HEK293 (cell line): ENCODE measurements around the gene NANOS1.

Experiments
- CTCF ChIA-PET: fragments of 350-600 bp; formaldehyde crosslinking; extraction: SDS; loops from one replicate; lab custom pipeline; 2021; ENCODE audit warnings: antibody characterized with exemption; lab: Yijun Ruan, JAX
- POLR2A ChIA-PET: fragments of 300-600 bp; formaldehyde crosslinking; extraction: SDS; loops from one replicate; lab custom pipeline; 2020; ENCODE audit warnings: antibody characterized with exemption, inconsistent platforms; lab: Yijun Ruan, JAX
- H3K27ac ChIP-seq: fragments of 200-500 bp; sonication (Bioruptor generic); 2 replicates; pipeline ENCODE4 v1.5.1; 2014; ENCODE audit warnings: low read depth, low read length, control low read depth, inconsistent platforms; ENCODE audit errors: extremely low read depth
- H3K36me3 ChIP-seq, 2 experiments: fragments of 200-500 bp in 1 of 2; sonication (Bioruptor generic) in 1 of 2; 1 replicate in 1 of 2; 2 replicates in 1 of 2; pipeline ENCODE4 v1.5.1; 2014 to 2017; ENCODE audit warnings: inconsistent platforms in 2 of 2, low read length in 2 of 2; ENCODE audit not compliant: control insufficient read depth in 2 of 2, insufficient read depth in 1 of 2
- H3K4me1 ChIP-seq: fragments of 200-500 bp; sonication (Bioruptor generic); 2 replicates; pipeline ENCODE4 v1.5.1; 2014; ENCODE audit warnings: mild to moderate bottlenecking, low read length, inconsistent platforms; ENCODE audit not compliant: control insufficient read depth, insufficient read depth
- H3K4me3 ChIP-seq: 2 replicates; pipeline ENCODE4 v1.5.1; 2011; ENCODE audit warnings: low read depth, mild to moderate bottlenecking, control low read depth, low read length, moderate library complexity
- H3K9me3 ChIP-seq: fragments of 200-500 bp; sonication (Bioruptor generic); 2 replicates; pipeline ENCODE4 v1.5.1; 2014; ENCODE audit warnings: low read depth, low read length, inconsistent platforms; ENCODE audit not compliant: control insufficient read depth, insufficient read depth
- HOXA7 ChIP-seq: sonication (generic); formaldehyde crosslinking; IDR thresholded peaks from 2 replicates; pipeline ENCODE4 v1.8.1; 2022; ENCODE audit warnings: missing genetic modification reagents, borderline replicate concordance
- SALL2 ChIP-seq: fragments of 450-650 bp; formaldehyde crosslinking; IDR thresholded peaks from 2 replicates; pipeline ENCODE4 v1.5.0; 2017; ENCODE audit warnings: missing biosample characterization, mild to moderate bottlenecking, missing genetic modification characterization, borderline replicate concordance
- ZBTB11 ChIP-seq: fragments of 450-650 bp; formaldehyde crosslinking; conservative IDR thresholded peaks from 2 replicates; pipeline ENCODE4 v1.5.1; 2016; ENCODE audit warnings: low read depth, missing biosample characterization, missing genetic modification characterization
- ZBTB48 ChIP-seq: fragments of 450-650 bp; formaldehyde crosslinking; IDR thresholded peaks from 2 replicates; pipeline ENCODE4 v1.5.1; 2016; ENCODE audit warnings: missing biosample characterization, missing genetic modification characterization
- ZNF19 ChIP-seq: fragments of 450-650 bp; formaldehyde crosslinking; IDR thresholded peaks from 2 replicates; pipeline ENCODE4; 2016; ENCODE audit warnings: missing biosample characterization, missing genetic modification characterization, low read depth
- ZNF266 ChIP-seq: fragments of 450-650 bp; formaldehyde crosslinking; IDR thresholded peaks from 2 replicates; pipeline ENCODE4 v1.5.1; 2016; ENCODE audit warnings: missing biosample characterization, missing genetic modification characterization, low read depth
- ZNF426 ChIP-seq: fragments of 450-650 bp; formaldehyde crosslinking; IDR thresholded peaks from 2 replicates; pipeline ENCODE4 v1.5.1; 2017; ENCODE audit warnings: missing biosample characterization, missing genetic modification characterization, mild to moderate bottlenecking, inconsistent platforms, moderate library complexity
- ZNF48 ChIP-seq: fragments of 450-650 bp; formaldehyde crosslinking; IDR thresholded peaks from 2 replicates; pipeline ENCODE4 v1.5.1; 2016; ENCODE audit warnings: missing biosample characterization, missing genetic modification characterization
- ZNF518A ChIP-seq: fragments of 450-650 bp; formaldehyde crosslinking; conservative IDR thresholded peaks from 2 replicates; pipeline ENCODE4 v1.5.1; 2016; ENCODE audit warnings: low read depth, missing biosample characterization, missing genetic modification characterization
- ZNF529 ChIP-seq: fragments of 450-650 bp; formaldehyde crosslinking; IDR thresholded peaks from 2 replicates; pipeline ENCODE4 v1.5.1; 2017; ENCODE audit warnings: missing genetic modification characterization, missing biosample characterization; ENCODE audit not compliant: insufficient replicate concordance
- ZNF560 ChIP-seq: fragments of 450-650 bp; formaldehyde crosslinking; IDR thresholded peaks from 2 replicates; pipeline ENCODE4 v1.5.1; 2017; ENCODE audit warnings: missing biosample characterization, missing genetic modification characterization, borderline replicate concordance
- ZSCAN23 ChIP-seq: fragments of 450-650 bp; formaldehyde crosslinking; IDR thresholded peaks from 2 replicates; pipeline ENCODE4 v1.5.1; 2016; ENCODE audit warnings: missing biosample characterization, missing genetic modification characterization
- TF ChIP-seq, protein P1 (sequence below): fragments of 450-650 bp; formaldehyde crosslinking; IDR thresholded peaks from 2 replicates; pipeline ENCODE4 v1.5.1; 2016; ENCODE audit warnings: missing biosample characterization, missing genetic modification characterization
- TF ChIP-seq, protein P2 (sequence below): fragments of 450-650 bp; formaldehyde crosslinking; IDR thresholded peaks from 2 replicates; pipeline ENCODE4 v1.5.1; 2017; ENCODE audit warnings: missing biosample characterization, missing genetic modification characterization
- TF ChIP-seq, protein P3 (sequence below): fragments of 450-650 bp; formaldehyde crosslinking; IDR thresholded peaks from 2 replicates; pipeline ENCODE4 v1.5.1; 2016; ENCODE audit warnings: missing biosample characterization, missing genetic modification characterization
- TF ChIP-seq, protein P4 (sequence below): fragments of 450-650 bp; formaldehyde crosslinking; IDR thresholded peaks from 2 replicates; pipeline ENCODE4 v1.5.1; 2016; ENCODE audit warnings: missing biosample characterization, missing genetic modification characterization

Gene NANOS1

GRCh38 chr10:119058010-119058409, 28.5 kb downstream of the NANOS1 start:
- H3K4me3 ChIP-seq, result no peak overlapping the region
- peaks cover 92 to 97% of the 10 kb centered on the region in 2 experiments for H3K36me3 ChIP-seq
- CTCF ChIA-PET, result no interaction called here
- H3K27ac ChIP-seq, result no peak overlapping the region
- POLR2A ChIA-PET, result interaction anchor here (0.6 kb wide), 1 partner anchor 17 kb away, joined by 4 read pairs; no protein-coding TSS in a partner anchor
- TF ChIP-seq, protein P1, sequence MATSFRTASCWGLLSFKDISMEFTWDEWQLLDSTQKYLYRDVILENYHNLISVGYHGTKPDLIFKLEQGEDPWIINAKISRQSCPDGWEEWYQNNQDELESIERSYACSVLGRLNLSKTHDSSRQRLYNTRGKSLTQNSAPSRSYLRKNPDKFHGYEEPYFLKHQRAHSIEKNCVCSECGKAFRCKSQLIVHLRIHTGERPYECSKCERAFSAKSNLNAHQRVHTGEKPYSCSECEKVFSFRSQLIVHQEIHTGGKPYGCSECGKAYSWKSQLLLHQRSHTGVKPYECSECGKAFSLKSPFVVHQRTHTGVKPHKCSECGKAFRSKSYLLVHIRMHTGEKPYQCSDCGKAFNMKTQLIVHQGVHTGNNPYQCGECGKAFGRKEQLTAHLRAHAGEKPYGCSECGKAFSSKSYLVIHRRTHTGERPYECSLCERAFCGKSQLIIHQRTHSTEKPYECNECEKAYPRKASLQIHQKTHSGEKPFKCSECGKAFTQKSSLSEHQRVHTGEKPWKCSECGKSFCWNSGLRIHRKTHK, result no peak
- TF ChIP-seq ZNF48 (tag by site-specific recombination), result no peak
- TF ChIP-seq ZNF560 (tag by site-specific recombination), result no peak
- TF ChIP-seq ZNF529 (tag by site-specific recombination), result no peak
- no peak for TF ChIP-seq ZNF518A
- TF ChIP-seq HOXA7 (CRISPR knock-in tag), result no peak
- TF ChIP-seq ZNF426 (tag by site-specific recombination), result no peak
- no peaks in the 10 kb centered on the region for H3K9me3 ChIP-seq
- H3K4me1 ChIP-seq, result no peaks in the 10 kb centered on the region

- CTCF ChIA-PET, result no interaction called here
- Histone ChIP-seq H3K4me1 (no peaks in the 10 kb centered on the region), H3K27ac (no peak overlapping the region), H3K9me3 (no peaks in the 10 kb centered on the region), H3K36me3 (peaks cover 94 to 98% of the 10 kb centered on the region in 2 experiments), H3K4me3 (no peak overlapping the region)
- TF ChIP-seq, protein P2, sequence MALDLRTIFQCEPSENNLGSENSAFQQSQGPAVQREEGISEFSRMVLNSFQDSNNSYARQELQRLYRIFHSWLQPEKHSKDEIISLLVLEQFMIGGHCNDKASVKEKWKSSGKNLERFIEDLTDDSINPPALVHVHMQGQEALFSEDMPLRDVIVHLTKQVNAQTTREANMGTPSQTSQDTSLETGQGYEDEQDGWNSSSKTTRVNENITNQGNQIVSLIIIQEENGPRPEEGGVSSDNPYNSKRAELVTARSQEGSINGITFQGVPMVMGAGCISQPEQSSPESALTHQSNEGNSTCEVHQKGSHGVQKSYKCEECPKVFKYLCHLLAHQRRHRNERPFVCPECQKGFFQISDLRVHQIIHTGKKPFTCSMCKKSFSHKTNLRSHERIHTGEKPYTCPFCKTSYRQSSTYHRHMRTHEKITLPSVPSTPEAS (tag by site-specific recombination), result no peak
- no peak for TF ChIP-seq ZNF48 (tag by site-specific recombination)
- TF ChIP-seq, protein P3, sequence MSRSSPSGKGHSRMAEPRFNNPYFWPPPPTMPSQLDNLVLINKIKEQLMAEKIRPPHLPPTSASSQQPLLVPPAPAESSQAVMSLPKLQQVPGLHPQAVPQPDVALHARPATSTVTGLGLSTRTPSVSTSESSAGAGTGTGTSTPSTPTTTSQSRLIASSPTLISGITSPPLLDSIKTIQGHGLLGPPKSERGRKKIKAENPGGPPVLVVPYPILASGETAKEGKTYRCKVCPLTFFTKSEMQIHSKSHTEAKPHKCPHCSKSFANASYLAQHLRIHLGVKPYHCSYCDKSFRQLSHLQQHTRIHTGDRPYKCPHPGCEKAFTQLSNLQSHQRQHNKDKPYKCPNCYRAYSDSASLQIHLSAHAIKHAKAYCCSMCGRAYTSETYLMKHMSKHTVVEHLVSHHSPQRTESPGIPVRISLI (tag by site-specific recombination), result no peak
- TF ChIP-seq, protein P4, sequence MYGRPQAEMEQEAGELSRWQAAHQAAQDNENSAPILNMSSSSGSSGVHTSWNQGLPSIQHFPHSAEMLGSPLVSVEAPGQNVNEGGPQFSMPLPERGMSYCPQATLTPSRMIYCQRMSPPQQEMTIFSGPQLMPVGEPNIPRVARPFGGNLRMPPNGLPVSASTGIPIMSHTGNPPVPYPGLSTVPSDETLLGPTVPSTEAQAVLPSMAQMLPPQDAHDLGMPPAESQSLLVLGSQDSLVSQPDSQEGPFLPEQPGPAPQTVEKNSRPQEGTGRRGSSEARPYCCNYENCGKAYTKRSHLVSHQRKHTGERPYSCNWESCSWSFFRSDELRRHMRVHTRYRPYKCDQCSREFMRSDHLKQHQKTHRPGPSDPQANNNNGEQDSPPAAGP, result no peak
- TF ChIP-seq ZNF266, result no peak
- TF ChIP-seq ZBTB11 (tag by site-specific recombination), result no peak
- TF ChIP-seq SALL2 (tag by site-specific recombination), result no peak
- no peak for TF ChIP-seq ZSCAN23 (tag by site-specific recombination)
- TF ChIP-seq ZNF19 (tag by site-specific recombination), result no peak
- TF ChIP-seq ZBTB48 (tag by site-specific recombination), result no peak
- POLR2A ChIA-PET, result no interaction called here
Measured at GRCh38 chr10:119059557-119059956, 30.0 kb downstream of the NANOS1 start.
